GM12874 (cell line): ENCODE data around the gene GPR146.

ENCODE experiments used
- TF ChIP-seq, protein P1 (sequence below): IDR thresholded peaks from 2 replicates; pipeline ENCODE4 v1.5.1; 2011; ENCODE audit warnings: low read depth, mild to moderate bottlenecking, control low read depth, low read length, moderate library complexity; ENCODE audit not compliant: insufficient read depth

Gene GPR146

DNA sequence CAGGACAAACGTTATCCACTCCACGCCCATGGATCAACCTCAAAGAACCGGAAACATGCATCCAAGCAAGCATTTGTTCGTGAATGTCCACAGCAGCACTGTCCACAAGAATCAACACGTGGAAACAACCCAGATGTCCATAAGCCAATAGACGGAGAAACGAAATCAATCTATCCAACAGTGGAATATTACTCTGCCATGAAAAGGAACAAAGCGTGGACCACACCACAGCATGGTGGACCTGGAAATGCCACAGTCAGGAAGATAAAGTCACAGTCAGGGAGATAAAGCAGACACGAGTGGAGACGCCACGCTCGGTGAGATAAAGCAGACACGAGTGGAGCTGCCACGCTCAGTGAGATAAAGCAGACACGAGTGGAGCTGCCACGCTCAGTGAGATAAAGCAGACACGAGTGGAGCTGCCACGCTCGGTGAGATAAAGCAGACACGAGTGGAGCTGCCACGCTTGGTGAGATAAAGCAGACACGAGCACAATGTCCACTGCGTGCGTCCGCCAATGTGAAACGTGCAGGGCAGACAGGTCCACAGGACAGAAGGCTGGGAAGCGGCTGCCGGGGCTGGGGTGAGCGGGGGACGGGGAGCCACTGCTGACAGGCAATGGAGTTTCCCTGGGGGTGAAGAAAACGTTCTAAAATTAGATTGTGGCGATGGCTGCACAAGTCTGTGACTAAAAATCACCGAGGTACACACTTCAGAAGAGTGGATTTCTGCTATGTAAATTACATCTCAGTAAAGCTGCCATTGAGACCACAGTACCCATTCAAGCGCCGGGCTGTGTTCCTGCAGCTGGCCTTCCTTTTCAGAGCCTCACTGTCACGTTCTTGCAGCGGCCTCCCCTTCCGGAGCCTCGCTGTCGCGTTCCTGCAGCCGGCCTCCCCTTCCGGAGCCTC lies 54.2 kb downstream of the GPR146 start:
- TF ChIP-seq, protein P1, sequence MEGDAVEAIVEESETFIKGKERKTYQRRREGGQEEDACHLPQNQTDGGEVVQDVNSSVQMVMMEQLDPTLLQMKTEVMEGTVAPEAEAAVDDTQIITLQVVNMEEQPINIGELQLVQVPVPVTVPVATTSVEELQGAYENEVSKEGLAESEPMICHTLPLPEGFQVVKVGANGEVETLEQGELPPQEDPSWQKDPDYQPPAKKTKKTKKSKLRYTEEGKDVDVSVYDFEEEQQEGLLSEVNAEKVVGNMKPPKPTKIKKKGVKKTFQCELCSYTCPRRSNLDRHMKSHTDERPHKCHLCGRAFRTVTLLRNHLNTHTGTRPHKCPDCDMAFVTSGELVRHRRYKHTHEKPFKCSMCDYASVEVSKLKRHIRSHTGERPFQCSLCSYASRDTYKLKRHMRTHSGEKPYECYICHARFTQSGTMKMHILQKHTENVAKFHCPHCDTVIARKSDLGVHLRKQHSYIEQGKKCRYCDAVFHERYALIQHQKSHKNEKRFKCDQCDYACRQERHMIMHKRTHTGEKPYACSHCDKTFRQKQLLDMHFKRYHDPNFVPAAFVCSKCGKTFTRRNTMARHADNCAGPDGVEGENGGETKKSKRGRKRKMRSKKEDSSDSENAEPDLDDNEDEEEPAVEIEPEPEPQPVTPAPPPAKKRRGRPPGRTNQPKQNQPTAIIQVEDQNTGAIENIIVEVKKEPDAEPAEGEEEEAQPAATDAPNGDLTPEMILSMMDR, result no peak

DNA sequence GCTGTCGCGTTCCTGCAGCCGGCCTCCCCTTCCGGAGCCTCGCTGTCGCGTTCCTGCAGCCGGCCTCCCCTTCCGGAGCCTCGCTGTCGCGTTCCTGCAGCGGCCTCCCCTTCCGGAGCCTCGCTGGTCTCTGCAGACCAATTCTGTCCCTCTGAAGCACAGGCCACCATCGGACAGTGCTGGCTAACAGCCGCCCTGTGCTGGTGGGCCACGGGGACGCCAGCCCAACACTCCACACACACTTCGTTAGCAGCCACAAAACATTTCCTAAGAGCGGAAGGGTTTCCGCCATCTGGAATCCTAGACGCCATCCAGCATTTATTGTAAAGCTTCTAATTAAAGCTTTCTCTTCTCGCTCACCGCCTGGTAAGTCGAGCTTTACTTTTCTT lies 54.8 kb downstream of the GPR146 start:
- TF ChIP-seq, protein P1, result no peak

DNA sequence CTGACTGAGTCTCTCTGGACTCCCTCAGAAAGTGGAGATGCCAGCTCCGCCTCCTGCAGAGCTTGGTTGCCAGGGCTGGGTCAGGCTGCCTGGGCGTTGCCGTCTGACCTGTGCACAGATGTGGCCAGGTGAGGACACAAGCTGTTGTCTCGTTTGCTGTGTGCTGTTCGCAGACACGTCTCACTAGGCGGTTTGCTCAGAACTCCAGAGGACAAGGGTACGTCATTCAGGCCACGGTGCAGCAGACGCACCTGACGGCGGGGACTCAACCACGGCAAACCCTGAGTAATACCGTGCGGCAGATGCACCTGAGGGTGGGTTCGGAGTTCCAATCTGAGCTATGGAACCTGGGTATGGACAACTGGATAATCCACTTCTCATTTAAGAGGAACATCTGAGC lies 55.3 kb downstream of the GPR146 start:
- TF ChIP-seq, protein P1, result no peak

DNA sequence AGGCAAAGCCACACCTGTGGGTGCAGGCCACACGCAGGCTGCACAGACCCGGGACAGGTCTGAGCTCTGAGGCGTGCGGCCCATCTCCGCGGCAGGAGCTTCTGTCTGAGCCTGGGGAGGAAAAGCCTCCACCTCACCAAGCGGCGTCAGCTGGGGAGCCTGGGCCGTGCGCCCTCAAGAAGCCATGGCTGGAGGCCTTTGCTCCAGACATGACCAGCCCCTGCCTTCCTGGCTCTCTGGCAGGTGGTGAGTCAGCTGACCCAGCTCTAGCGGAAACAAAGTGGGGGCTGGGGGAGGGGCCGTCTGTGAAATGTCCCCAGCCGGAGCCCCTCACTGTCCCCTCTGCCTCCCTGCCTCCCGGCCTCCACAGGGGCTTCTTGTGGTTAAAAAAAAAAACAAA lies 56.0 kb downstream of the GPR146 start:
- TF ChIP-seq, protein P1, result no peak

DNA sequence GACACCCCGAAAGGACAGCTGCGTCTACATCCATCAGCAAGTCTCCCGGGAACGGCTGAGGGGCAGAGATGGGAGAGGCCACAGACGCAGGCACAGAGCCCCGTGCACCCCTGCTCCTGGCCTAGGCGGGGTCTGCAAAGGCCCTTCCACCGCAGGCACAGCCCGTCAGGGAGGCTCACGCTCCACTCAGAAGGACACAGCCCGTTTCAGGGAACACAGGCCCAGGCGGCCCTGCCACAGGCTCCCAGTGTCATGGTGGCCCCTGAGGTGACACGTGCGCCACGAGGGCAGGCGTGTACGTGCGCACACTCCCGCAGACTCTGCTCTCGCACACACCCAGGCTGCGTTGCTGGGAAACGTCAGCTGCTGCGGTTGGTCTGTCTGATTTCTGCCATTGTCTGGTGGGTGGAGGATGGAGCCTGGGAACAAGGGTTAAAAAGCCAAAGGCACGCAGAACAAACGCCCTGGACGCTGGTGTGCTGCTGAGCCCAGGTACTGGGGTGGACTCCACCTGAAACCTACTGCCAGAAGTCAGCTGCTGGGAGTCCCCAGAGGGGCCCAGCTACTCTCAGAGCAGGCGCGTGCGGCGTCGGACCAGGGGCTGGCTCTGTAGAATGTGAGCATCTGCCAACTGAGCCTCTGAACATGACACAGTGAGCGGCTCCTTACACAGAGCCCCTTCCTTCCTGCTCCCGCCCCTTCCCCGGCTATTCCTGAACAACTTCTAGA lies 56.7 kb downstream of the GPR146 start:
- TF ChIP-seq, protein P1, result no peak

DNA sequence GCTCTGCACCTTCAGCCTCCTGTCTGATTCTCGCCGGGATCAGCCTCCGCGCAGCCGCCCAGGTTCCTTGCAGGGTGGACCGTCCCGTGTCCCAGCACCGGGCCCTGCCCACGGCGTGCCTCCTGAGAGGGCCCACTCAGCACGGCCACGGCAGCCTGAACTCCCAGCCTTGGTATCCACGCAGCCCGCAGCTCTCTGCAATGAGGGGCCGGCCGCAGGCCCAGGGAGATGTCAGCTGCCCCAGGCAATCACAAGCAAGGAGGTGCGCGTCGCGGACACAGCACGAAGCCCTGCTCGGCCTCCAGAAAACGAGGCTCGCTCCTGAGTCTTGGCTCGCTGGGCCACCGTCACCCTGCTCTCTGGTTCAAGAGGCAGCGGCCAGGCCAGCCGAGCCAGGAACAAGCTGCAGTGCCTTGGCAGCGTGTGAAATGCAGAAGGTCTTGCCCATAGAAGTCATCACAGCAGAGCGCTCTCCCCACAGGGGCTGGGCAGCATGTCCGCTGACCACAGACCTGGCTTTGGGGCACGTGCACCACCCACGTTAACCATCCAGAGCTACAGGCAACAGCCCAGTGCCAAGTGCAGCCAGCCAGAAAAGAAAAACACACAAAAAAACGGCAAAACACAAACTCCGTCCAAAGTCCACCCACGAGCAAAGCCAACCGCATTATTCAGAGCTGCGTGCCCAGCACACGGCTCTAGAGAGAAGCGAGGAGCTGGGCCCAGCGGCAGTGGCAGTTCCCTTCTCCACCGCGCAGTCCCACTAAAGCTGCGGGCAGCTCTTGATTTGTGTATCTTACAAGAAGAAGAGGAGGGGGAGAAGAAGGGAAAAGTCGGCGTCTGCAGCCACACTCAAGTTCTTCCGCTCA lies 57.5 kb downstream of the GPR146 start:
- TF ChIP-seq, protein P1, result no peak
